SK-N-SH treated with all-trans-retinoic acid at 6 μM for 48 hours (cell line): ENCODE data around the gene ANO6.
A peak's percentile ranks its signal among the peaks of the same experiment; 100 is the strongest.

Experiments
- ATAC-seq: fragments of 200-7000 bp; cut with Tn5 transposase; 3 replicates; pipeline ENCODE4 v1.9.1; 2020; ENCODE audit warnings: mild to moderate bottlenecking, moderate library complexity
- ARNTL ChIP-seq: fragments of 450-650 bp; formaldehyde crosslinking; IDR thresholded peaks from 2 replicates; pipeline ENCODE4 v1.5.0; 2020; ENCODE audit warnings: low read depth, mild to moderate bottlenecking, moderate library complexity, borderline replicate concordance
- BACH2 ChIP-seq: fragments of 250-450 bp; sonication (Bioruptor Pico); IDR thresholded peaks from 2 replicates; pipeline ENCODE4 v1.9.0; 2021; ENCODE audit warnings: mild to moderate bottlenecking, borderline replicate concordance
- ISL1 ChIP-seq: fragments of 250-450 bp; sonication (Bioruptor Pico); IDR thresholded peaks from 2 replicates; pipeline ENCODE4 v2.1.2; 2022; ENCODE audit warnings: mild to moderate bottlenecking, moderate library complexity
- OSR1 ChIP-seq: fragments of 250-450 bp; sonication (Bioruptor Pico); IDR thresholded peaks from 2 replicates; pipeline ENCODE4 v1.8.0; 2022; ENCODE audit warnings: moderate library complexity, mild to moderate bottlenecking, inconsistent platforms
- PATZ1 ChIP-seq: fragments of 250-450 bp; sonication (Bioruptor Pico); IDR thresholded peaks from 2 replicates; pipeline ENCODE4 v1.8.0; 2020; ENCODE audit warnings: mild to moderate bottlenecking, moderate library complexity, borderline replicate concordance
- POU6F1 ChIP-seq: fragments of 250-450 bp; sonication (Bioruptor Pico); IDR thresholded peaks from 2 replicates; pipeline ENCODE4 v1.8.0; 2021; ENCODE audit warnings: low read depth, mild to moderate bottlenecking, moderate library complexity, borderline replicate concordance
- PPARA ChIP-seq: fragments of 250-450 bp; sonication (Bioruptor Pico); IDR thresholded peaks from 2 replicates; pipeline ENCODE4 v1.5.0; 2020; ENCODE audit warnings: mild to moderate bottlenecking, borderline replicate concordance
- RARB ChIP-seq: fragments of 250-450 bp; sonication (Bioruptor Pico); IDR thresholded peaks from 2 replicates; pipeline ENCODE4 v1.8.0; 2021; ENCODE audit warnings: mild to moderate bottlenecking, moderate library complexity
- SNAI2 ChIP-seq: fragments of 250-450 bp; sonication (Bioruptor Pico); IDR thresholded peaks from 2 replicates; pipeline ENCODE4 v1.5.0; 2020; ENCODE audit warnings: mild to moderate bottlenecking, moderate library complexity
- TSHZ2 ChIP-seq: fragments of 250-450 bp; sonication (Bioruptor Pico); IDR thresholded peaks from 2 replicates; pipeline ENCODE4 v1.5.0; 2020; ENCODE audit warnings: mild to moderate bottlenecking, moderate library complexity
- ZC3H10 ChIP-seq: fragments of 250-450 bp; sonication (Bioruptor Pico); IDR thresholded peaks from 2 replicates; pipeline ENCODE4 v1.5.1; 2021; ENCODE audit warnings: mild to moderate bottlenecking, moderate library complexity
- ZFP3 ChIP-seq: fragments of 250-450 bp; sonication (Bioruptor Pico); IDR thresholded peaks from 2 replicates; pipeline ENCODE4 v1.5.0; 2020; ENCODE audit warnings: mild to moderate bottlenecking, moderate library complexity
- ZFP30 ChIP-seq: fragments of 450-650 bp; formaldehyde crosslinking; IDR thresholded peaks from 2 replicates; pipeline ENCODE4 v1.5.0; 2022; ENCODE audit warnings: mild to moderate bottlenecking, moderate library complexity
- ZNF565 ChIP-seq: fragments of 450-650 bp; formaldehyde crosslinking; conservative IDR thresholded peaks from 2 replicates; pipeline ENCODE4 v1.5.0; 2020; ENCODE audit warnings: low read depth, mild to moderate bottlenecking, moderate library complexity
- ZNF70 ChIP-seq: fragments of 450-650 bp; formaldehyde crosslinking; IDR thresholded peaks from 2 replicates; pipeline ENCODE4 v1.5.0; 2020; ENCODE audit warnings: mild to moderate bottlenecking, moderate library complexity

The ANO6 gene

GRCh38 chr12:45353944-45354343, 138.0 kb downstream of the ANO6 start:
- TF ChIP-seq BACH2 = no peak
- no peak for TF ChIP-seq RARB (CRISPR knock-in tag)
- no peak for TF ChIP-seq ZC3H10 (CRISPR knock-in tag)
- TF ChIP-seq ISL1 = no peak
- TF ChIP-seq ZNF565 (CRISPR knock-in tag) = no peak
- TF ChIP-seq POU6F1 = no peak
- no peak for TF ChIP-seq ARNTL (CRISPR knock-in tag)
- no peak for TF ChIP-seq PATZ1 (CRISPR knock-in tag)
- TF ChIP-seq TSHZ2 = no peak
- TF ChIP-seq OSR1 (CRISPR knock-in tag) = no peak
- no peak for TF ChIP-seq PPARA (CRISPR knock-in tag)
- no peak for TF ChIP-seq ZNF70 (CRISPR knock-in tag)
- TF ChIP-seq ZFP30 (CRISPR knock-in tag) = no peak
- no peak for ATAC-seq

- TF ChIP-seq SNAI2 (CRISPR knock-in tag) (no peak), POU6F1 (no peak)
- ATAC-seq = no peak
Observed at GRCh38 chr12:45354399-45354798, 138.5 kb downstream of the ANO6 start.

GRCh38 chr12:45355730-45356129, 139.8 kb downstream of the ANO6 start:
- TF ChIP-seq ZFP3 (CRISPR knock-in tag) (0 out of 2 replicates have a peak, but pooled peaks have one; percentile 21), ZFP30 (CRISPR knock-in tag) (no peak)
- peak; percentile 74 for ATAC-seq

GRCh38 chr12:45356822-45357538, 141.1 kb downstream of the ANO6 start:
- TF ChIP-seq ZNF70 (CRISPR knock-in tag) = peak; percentile 22; the same call in 1 of the 2 replicates
- no peak for TF ChIP-seq SNAI2 (CRISPR knock-in tag)
- TF ChIP-seq, all 23 proteins: peak for 1
- ATAC-seq = peak; percentile 54

GRCh38 chr12:45357539-45358417, 141.9 kb downstream of the ANO6 start:
- TF ChIP-seq ZNF565 (CRISPR knock-in tag) = no peak
- TF ChIP-seq ZFP3 (CRISPR knock-in tag) = 0 out of 2 replicates have a peak, but pooled peaks have one; percentile 29
- peak; percentile 50; the same call in 1 of the 2 replicates for TF ChIP-seq TSHZ2

More at GRCh38 chr12:45357539-45358417, 141.9 kb downstream of the ANO6 start:
- ATAC-seq = peak; percentile 64
